ENCODE data around the gene VASH1.

Gene VASH1

GRCh38 chr14:76778546-76779215, 17.4 kb downstream of the VASH1 start:
- no peak for DNase-seq (ENCODE audit: low read depth)
- no peak overlapping the region for H3K4me3 ChIP-seq (ENCODE audit: low read length)
- no peak for TF ChIP-seq CTCF (conservative IDR thresholded peaks at IDR 0.05; ENCODE audit: low read length)

GRCh38 chr14:76779221-76780057, 18.2 kb downstream of the VASH1 start:
- no peak for DNase-seq (ENCODE audit: low read depth)
- no peak for TF ChIP-seq CTCF (conservative IDR thresholded peaks at IDR 0.05; ENCODE audit: low read length)
- H3K4me3 ChIP-seq (ENCODE audit: low read length) = no peak overlapping the region

- no peak for TF ChIP-seq CTCF (conservative IDR thresholded peaks at IDR 0.05; ENCODE audit: low read length)
- no peak overlapping the region for H3K4me3 ChIP-seq (ENCODE audit: low read length)
- DNase-seq (ENCODE audit: low read depth) = no peak
Measured at GRCh38 chr14:76780058-76780345, 18.7 kb downstream of the VASH1 start.

DNA sequence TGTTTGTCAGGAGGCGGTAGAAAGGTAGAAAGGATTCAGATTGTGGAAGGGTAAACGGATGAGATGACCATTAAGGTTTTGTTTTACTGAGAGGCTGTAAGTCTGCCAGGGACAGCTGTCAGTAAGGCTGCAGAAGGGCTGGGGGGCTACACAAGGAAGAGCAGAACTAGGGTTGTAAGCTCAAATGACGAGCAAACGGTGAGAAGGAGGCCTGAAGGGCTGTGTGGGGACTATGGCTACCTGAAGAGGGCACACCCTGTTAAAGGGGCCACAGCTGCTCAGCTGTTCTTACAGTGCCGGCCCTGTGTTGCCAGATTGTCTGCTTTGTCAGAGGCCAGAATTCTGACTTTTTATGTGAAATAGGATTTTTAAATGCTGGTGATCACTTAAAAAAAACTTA, 19.1 kb downstream of the VASH1 start:
- no peak for DNase-seq (ENCODE audit: low read depth)
- TF ChIP-seq CTCF (conservative IDR thresholded peaks at IDR 0.05; ENCODE audit: low read length) = no peak
- H3K4me3 ChIP-seq (ENCODE audit: low read length) = no peak overlapping the region

GRCh38 chr14:76780875-76781647, 19.8 kb downstream of the VASH1 start:
- TF ChIP-seq CTCF (conservative IDR thresholded peaks at IDR 0.05; ENCODE audit: low read length) = no peak
- DNase-seq (ENCODE audit: low read depth) = no peak
- H3K4me3 ChIP-seq (ENCODE audit: low read length) = no peak overlapping the region

- H3K4me3 ChIP-seq (ENCODE audit: low read length) = no peak overlapping the region
- no peak for DNase-seq (ENCODE audit: low read depth)
- no peak for TF ChIP-seq CTCF (conservative IDR thresholded peaks at IDR 0.05; ENCODE audit: low read length)
Measured at GRCh38 chr14:76781648-76782051, 20.4 kb downstream of the VASH1 start.

Measured in AG10803 (cell line).